ENCODE data around the gene CT45A10.
"Not testable (repeated sequence)": the region's sequence is repeated elsewhere in the genome, so short reads cannot be mapped to it uniquely, and the experiment has no call there.

The CT45A10 gene

DNA sequence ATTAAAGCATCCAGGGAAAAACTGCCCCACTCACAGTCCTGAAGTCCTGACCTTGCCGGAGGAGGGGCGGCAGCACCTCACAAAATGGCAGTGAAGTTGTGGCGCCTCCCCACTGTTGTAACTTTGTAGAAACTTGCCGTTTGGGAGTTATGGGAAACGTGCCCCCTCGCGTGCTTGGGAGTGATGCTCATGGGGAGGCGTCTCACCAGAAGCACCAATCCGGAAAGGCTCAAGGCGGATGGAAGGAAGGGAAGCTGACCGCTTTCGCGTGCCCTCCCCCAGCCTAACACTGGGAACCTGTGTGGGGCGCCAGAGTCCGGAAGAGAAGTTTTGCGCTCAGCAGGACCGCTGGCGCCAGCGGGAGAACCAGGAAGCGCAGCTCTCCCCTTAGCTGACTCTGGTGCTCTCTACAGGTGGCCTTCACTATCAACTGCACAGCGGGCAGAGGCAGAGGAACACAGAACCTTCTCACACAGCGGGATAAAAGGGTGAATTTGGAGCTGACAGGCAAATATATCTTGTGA lies at the start of gene CT45A10, which contains the start of gene SAGE1:
CT45A10 (minus strand) TSS at position 151 of the 524 bp plus-strand sequence. CDS start 8,100 bp downstream, outside the sequence.
SAGE1 (plus strand) TSS at position 423 of the 524 bp plus-strand sequence. CDS start 2,527 bp downstream, outside the sequence.
- DNase-seq (ENCODE audit: low read depth in 2 of 2), result no peak

DNA sequence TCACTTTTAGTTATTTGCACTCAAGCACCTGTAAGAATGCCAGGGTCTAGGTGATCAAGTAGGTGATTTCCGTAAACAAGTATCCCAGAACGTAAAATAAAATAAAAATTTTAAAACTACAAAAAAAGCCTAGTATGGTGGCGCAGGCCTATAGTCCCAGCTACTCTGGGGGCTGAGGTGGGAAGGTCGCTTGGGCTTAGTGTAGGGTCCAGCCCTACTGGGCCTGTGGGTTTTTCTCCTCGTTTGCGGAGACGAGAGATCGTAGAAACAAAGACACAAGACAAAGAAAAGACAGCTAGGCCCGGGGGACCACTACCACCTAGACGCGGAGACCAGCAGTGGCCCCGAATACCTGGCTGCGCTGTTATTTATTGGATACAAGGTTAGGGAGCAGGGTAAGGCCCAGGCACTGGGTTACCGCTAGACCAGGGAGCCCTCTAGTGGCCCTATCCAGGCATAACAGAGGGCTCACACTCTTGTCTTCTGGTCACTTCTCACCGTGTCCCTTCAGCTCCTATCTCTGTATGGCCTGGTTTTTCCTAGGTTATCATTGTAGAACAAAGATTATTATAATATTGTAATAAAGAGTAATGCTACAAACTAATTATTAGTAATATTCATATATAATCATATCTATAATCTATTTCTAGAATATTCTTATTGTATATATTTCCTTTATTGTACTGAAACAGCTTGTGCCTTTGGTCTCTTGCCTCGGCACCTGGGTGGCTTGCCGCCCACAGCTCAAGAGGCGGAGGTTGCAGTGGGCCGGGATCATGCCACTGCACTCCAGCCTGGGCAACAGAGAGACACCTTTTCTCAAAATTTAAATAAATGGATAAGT lies 38.6 kb upstream of the CT45A10 start:
- no peak for DNase-seq (ENCODE audit: low read depth in 2 of 2)

- no peak for DNase-seq (ENCODE audit: low read depth in 2 of 2)
Measured at GRCh38 chrX:135927897-135928296, 34.7 kb upstream of the CT45A10 start.

GRCh38 chrX:135923353-135923752 lies 30.1 kb upstream of the CT45A10 start:
- DNase-seq (ENCODE audit: low read depth in 2 of 2), result no peak

- DNase-seq (ENCODE audit: low read depth in 2 of 2), result not testable (repeated sequence)
Measured at GRCh38 chrX:135920516-135920915, 27.3 kb upstream of the CT45A10 start.

GRCh38 chrX:135914404-135914803 lies 21.2 kb upstream of the CT45A10 start:
- no peak for DNase-seq (ENCODE audit: low read depth in 2 of 2)

DNA sequence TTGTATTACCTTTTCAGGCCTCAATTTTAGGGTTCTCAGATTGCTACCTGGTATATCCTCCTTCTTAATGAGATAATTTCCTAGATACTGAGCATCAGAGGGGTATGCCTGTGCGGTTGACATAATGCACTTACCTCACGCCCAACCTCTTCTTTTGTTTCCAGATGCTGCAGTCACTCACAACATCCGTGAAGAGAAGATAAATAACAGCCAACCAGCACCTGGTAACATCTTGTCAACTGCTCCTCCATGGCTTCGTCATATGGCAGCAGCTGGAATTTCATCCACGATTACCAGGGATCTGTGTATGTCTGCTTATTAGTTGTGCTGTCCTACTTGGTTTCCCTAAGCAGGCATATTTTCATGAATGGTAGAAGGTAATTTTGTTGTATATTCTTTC lies 17.0 kb upstream of the CT45A10 start:
- no peak for DNase-seq (ENCODE audit: low read depth in 2 of 2)

- DNase-seq (ENCODE audit: low read depth in 2 of 2), result no peak
Measured at GRCh38 chrX:135892781-135893180, 463 bp downstream of the CT45A10 start.

- DNase-seq (ENCODE audit: low read depth in 2 of 2), result no peak
Measured at GRCh38 chrX:135890087-135890585, 3.1 kb downstream of the CT45A10 start.

DNA sequence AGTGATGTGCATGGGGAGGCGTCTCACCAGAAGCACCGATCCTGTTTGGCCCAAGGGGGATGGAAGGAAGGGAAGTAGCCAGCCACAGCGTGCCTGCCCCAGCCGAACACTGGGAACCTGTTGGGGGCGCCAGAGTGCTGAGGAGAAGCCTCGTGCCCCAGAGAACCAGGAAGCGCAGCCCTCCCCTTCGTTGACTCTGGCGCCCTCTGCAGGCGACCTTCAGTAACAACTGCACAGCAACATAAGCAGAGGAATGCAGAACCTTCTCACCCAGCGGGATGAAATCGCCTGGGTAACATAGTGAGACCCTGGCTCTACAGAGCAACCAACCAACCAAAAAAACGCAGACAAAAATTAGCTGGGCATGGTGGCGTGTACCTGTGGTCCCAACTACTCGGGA lies 4.3 kb downstream of the CT45A10 start:
- not testable (repeated sequence) for DNase-seq (ENCODE audit: low read depth in 2 of 2)

DNA sequence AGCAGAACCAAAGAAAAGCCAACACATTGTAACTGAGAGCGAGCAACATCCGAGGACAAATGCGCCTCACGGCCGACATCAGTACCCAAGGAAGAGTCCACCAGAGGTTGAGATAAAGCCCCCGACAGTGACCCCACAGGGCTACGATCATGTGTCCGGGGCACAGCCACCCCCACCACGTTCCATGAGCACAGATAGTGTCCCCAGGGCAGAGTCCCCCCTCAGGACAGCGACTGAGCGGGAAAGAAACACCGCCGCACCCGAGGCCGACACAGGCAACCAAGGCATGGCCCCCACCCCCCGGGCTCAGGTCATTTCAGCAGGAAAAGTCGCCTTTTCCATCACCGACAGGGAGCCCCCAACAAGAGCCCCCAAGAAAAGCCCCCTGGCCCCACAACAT lies 5.0 kb downstream of the CT45A10 start:
- DNase-seq (ENCODE audit: low read depth in 2 of 2), result not testable (repeated sequence)

- not testable (repeated sequence) for DNase-seq (ENCODE audit: low read depth in 2 of 2)
Measured at GRCh38 chrX:135882741-135883140, 10.5 kb downstream of the CT45A10 start.

GRCh38 chrX:135871712-135872111 lies 21.5 kb downstream of the CT45A10 start, which contains the start of gene CT45A9:
CT45A9 (minus strand) TSS chrX:135871812; CDS start chrX:135868061, 3,751 bp downstream.
- DNase-seq (ENCODE audit: low read depth in 2 of 2), result not testable (repeated sequence)

DNA sequence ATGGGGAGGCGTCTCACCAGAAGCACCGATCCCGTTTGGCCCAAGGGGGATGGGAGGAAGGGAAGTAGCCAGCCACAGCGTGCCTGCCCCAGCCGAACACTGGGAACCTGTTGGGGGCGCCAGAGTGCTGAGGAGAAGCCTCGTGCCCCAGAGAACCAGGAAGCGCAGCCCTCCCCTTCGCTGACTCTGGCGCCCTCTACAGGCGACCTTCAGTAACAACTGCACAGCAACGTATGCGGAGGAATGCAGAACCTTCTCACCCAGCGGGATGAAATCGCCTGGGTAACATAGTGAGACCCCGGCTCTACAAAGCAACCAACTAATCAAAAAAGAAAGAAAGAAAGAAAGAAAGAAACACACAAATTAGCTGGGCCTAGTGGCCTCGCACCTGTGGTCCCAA lies 38.8 kb downstream of the CT45A10 start, which contains the start of gene CT45A8:
CT45A8 (minus strand) TSS at position 101 of the 400 bp plus-strand sequence. CDS start 3,755 bp downstream, outside the sequence.
- not testable (repeated sequence) for DNase-seq (ENCODE audit: low read depth in 2 of 2)

GRCh38 chrX:135837180-135837579 lies 56.1 kb downstream of the CT45A10 start, which contains the start of gene CT45A7:
CT45A7 (minus strand) TSS chrX:135837280; CDS start chrX:135833533, 3,747 bp downstream.
- DNase-seq (ENCODE audit: low read depth in 2 of 2), result not testable (repeated sequence)

All from fibroblast of skin of left biceps (primary cell).